Thyroid gland (tissue), 4 donors: ENCODE data around the gene PDF.

Source experiments
- CTCF ChIP-seq, 6 experiments: fragments of 200-600 bp in 3 of 6; fragments of 450-650 bp in 3 of 6; sonication (generic) in 3 of 6; IDR thresholded peaks; one replicate each; pipeline ENCODE4 v1.5.1; 2016 to 2019; ENCODE audit warnings: antibody characterized with exemption in 6 of 6, mild to moderate bottlenecking in 2 of 6, inconsistent platforms in 1 of 6, moderate library complexity in 1 of 6
- POLR2A ChIP-seq, 2 donors: fragments of 450-650 bp; IDR thresholded peaks; one replicate each; pipeline ENCODE4 v1.6.1; 2017; ENCODE audit warnings: antibody characterized with exemption in 2 of 2, mild to moderate bottlenecking in 2 of 2, moderate library complexity in 1 of 2

- no peak for TF ChIP-seq POLR2A (IDR thresholded peaks at IDR 0.05)
- no peak for TF ChIP-seq CTCF (IDR thresholded peaks at IDR 0.05)
Measured at GRCh38 chr16:69323415-69323814, 7.0 kb downstream of the PDF start.
